Keratinocyte (primary cell): ENCODE measurements around the gene LYVE1.

Experiments used
- CTCF ChIP-seq, 3 experiments: IDR thresholded peaks in 1 of 3; conservative IDR thresholded peaks in 1 of 3; optimal IDR thresholded peaks in 1 of 3; 2 replicates in 2 of 3; 3 replicates in 1 of 3; pipeline versions ENCODE3 to v1.5.1; 2011; ENCODE audit warnings: low read length in 3 of 3, mild to moderate bottlenecking in 3 of 3, moderate library complexity in 2 of 3, control low read depth in 1 of 3, inconsistent platforms in 1 of 3; ENCODE audit not compliant: insufficient read depth in 2 of 3; ENCODE audit errors: extremely low read depth in 1 of 3
- EZH2 ChIP-seq: IDR thresholded peaks from one replicate; pipeline ENCODE4 v1.6.1; 2012; ENCODE audit warnings: inconsistent platforms, mild to moderate bottlenecking, low read length, moderate library complexity

- TF ChIP-seq CTCF (optimal IDR thresholded peaks at IDR 0.05 in 1 of 3, IDR thresholded peaks at IDR 0.05 in 1 of 3, conservative IDR thresholded peaks at IDR 0.05 in 1 of 3; ENCODE audit: extremely low read depth in 1 of 3, insufficient read depth in 2 of 3, low read length in 3 of 3) (no peak), EZH2 (no peak)
Measured at GRCh38 chr11:10579700-10580099, 11.2 kb upstream of the LYVE1 start.
